Heart right ventricle (tissue), 16 donors: Measurements from ENCODE around the gene DIAPH1. TPM values are rescaled to one million over a fixed set of nuclear protein-coding genes. Genes with fewer than 3 reads are reported as not detected.

Experiments used
- ATAC-seq, 8 donors: fragments of 200-7000 bp; cut with Tn5 transposase; one replicate each; pipeline ENCODE4 v1.9.1; 2020; ENCODE audit warnings: mild to moderate bottlenecking in 8 of 8, moderate library complexity in 8 of 8, moderate number of reproducible peaks in 1 of 8
- DNase-seq, 2 donors: peaks; one replicate each; pipeline ENCODE4 v3.0.0-alpha.2; 2020
- H3K27ac ChIP-seq, 10 donors: fragments of 200-600 bp; sonication (generic) in 2 of 10; one replicate each; pipeline versions ENCODE4 v1.5.0 to v1.8.0; 2020 to 2022; ENCODE audit warnings: mild to moderate bottlenecking in 3 of 10
- H3K27me3 ChIP-seq, 7 donors: fragments of 200-600 bp; one replicate each; pipeline ENCODE4 v1.8.0; 2021 to 2022; ENCODE audit warnings: mild to moderate bottlenecking in 2 of 7
- H3K36me3 ChIP-seq, 9 donors: fragments of 200-600 bp; sonication (generic) in 1 of 9; one replicate each; pipeline versions ENCODE4 v1.5.0 to v1.8.0; 2020 to 2022; ENCODE audit warnings: mild to moderate bottlenecking in 2 of 9
- H3K4me1 ChIP-seq, 9 donors: fragments of 200-600 bp; sonication (generic) in 1 of 9; one replicate each; pipeline versions ENCODE4 v1.5.0 to v1.8.0; 2020 to 2022; ENCODE audit warnings: mild to moderate bottlenecking in 4 of 9
- H3K4me3 ChIP-seq, 10 donors: fragments of 200-600 bp; sonication (generic) in 2 of 10; one replicate each; pipeline versions ENCODE4 v1.5.0 to v1.8.0; 2020 to 2022; ENCODE audit warnings: mild to moderate bottlenecking in 7 of 10, moderate library complexity in 2 of 10
- H3K9me3 ChIP-seq, 11 donors: fragments of 200-600 bp in 10 of 11; sonication (generic) in 2 of 11; one replicate each; pipeline versions ENCODE4 v1.5.0 to v1.8.0; 2013 to 2022; ENCODE audit warnings: mild to moderate bottlenecking in 2 of 11, control low read depth in 1 of 11, moderate library complexity in 1 of 11
- WGBS, 2 donors: extraction: QIAGEN DNeasy Blood & Tissue Kit; methylation state at CpG; one replicate each; pipeline ENCODE4 v1.1.7; 2013; ENCODE audit warnings: inconsistent platforms in 1 of 2; 5-methylcytosine and 5-hydroxymethylcytosine counted together
- intact Hi-C, 10 donors: fragments of 100-400 bp; cut with DNase I; formaldehyde crosslinking; loops; one replicate each; pipeline versions ENCODE4 v1.11.1 to v1.14.2; 2022
- polyA plus RNA-seq, 2 donors: library from polyadenylated mRNA; stranded (reverse); fragments of 200-250 nt; gene quantifications; one replicate each; pipeline ENCODE4 v1.2.3, GENCODE V29; 2013
- total RNA-seq, 10 donors: library from RNA; stranded (reverse); fragmentation: NEBNext Ultra II Directional in 3 of 10; extraction: Animal tissue kit (Norgen Biotek cat#: 25700) in 3 of 10; gene quantifications; one replicate each; pipeline versions ENCODE4 v1.2.1 to v1.2.4, GENCODE V29; 2021 to 2023
- TF ChIP-seq, protein P1 (sequence below), 9 donors: fragments of 200-600 bp; sonication (generic) in 2 of 9; IDR thresholded peaks; one replicate each; pipeline versions ENCODE4 v1.5.0 to v1.8.0; 2021 to 2022; ENCODE audit warnings: antibody characterized with exemption in 9 of 9, mild to moderate bottlenecking in 5 of 9, moderate library complexity in 1 of 9
- donor health status: Arrhythmogenic right ventricular cardiomyopathy.
- donor health status: ischemic (EF 13 %, LVEDD 7.1; RV severe dilation, severe dysfunction).
- donor health status: healthy with polysubstance abuse.
- donor health status: DM: no; HTN: yes; CAD: no.
- donor health status: DM: no; HTN: no; CAD: no.
- donor health status: ischemic (EF 25% LVEDD 6.9; RV normal size, moderate dysfunction).
- donor health status: ischemic (EF 25% LVEDD 5.7; RV mildly dilated, moderate dysfunction).
- donor health status: healthy.
- donor health status: DM: yes; HTN: yes; CAD: no.
- donor health status: Ischemic cardiomyopathy.
- donor health status: ischemic (EF 35%, LVEDD 5.7; RV mildly dilated, moderate dysfunction).
- donor health status: nonischemic (EF 11% LVEDD 7.7; RV severe dilation, severe dysfunction).
- donor health status: DM: yes; HTN: yes; CAD: no.
- donor health status: PGD.
- donor health status: ischemic (EF 29% LVEDD 5.4; RV normal size, mild dysfunction).
- donor health status: nonischemic (EF 23%, LVEDD 6.1; RV moderate dilation, normal function).

The DIAPH1 gene
- total and polyA plus RNA-seq, 12 donors: 27.3 to 93.2 (median 45.6) TPM

- Histone ChIP-seq H3K27me3 (peaks cover 0 to 69% (median 0%) of the 10 kb centered on the region in 7 donors), H3K36me3 (peaks cover 0 to 60% (median 11%) of the 10 kb centered on the region in 9 donors), H3K4me1 (peaks cover 10 to 76% (median 46%) of the 10 kb centered on the region in 9 donors), H3K27ac (peak within 1 kb of the TSS in 2 of 10 donors; percentile 15 to 19), H3K4me3 (no peak within 1 kb of the TSS), H3K9me3 (no peaks in the 10 kb centered on the region)
- ATAC-seq: peak in 2 of 8 donors; percentile 10 to 18
- TF ChIP-seq, protein P1, sequence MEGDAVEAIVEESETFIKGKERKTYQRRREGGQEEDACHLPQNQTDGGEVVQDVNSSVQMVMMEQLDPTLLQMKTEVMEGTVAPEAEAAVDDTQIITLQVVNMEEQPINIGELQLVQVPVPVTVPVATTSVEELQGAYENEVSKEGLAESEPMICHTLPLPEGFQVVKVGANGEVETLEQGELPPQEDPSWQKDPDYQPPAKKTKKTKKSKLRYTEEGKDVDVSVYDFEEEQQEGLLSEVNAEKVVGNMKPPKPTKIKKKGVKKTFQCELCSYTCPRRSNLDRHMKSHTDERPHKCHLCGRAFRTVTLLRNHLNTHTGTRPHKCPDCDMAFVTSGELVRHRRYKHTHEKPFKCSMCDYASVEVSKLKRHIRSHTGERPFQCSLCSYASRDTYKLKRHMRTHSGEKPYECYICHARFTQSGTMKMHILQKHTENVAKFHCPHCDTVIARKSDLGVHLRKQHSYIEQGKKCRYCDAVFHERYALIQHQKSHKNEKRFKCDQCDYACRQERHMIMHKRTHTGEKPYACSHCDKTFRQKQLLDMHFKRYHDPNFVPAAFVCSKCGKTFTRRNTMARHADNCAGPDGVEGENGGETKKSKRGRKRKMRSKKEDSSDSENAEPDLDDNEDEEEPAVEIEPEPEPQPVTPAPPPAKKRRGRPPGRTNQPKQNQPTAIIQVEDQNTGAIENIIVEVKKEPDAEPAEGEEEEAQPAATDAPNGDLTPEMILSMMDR (IDR thresholded peaks at IDR 0.05): no peak
- no peak for DNase-seq
- WGBS, 2 donors: 58 to 67% methylated on average over 14 of the region's 14 CpGs
- intact Hi-C loops: no loop called here
Measured at GRCh38 chr5:141488591-141489561, 129.9 kb downstream of the DIAPH1 start, which contains the start of gene PCDHGC5. Gene PCDHGC5 (plus strand): TSS chr5:141489081. CDS start chr5:141489241, 160 bp downstream.

DNA sequence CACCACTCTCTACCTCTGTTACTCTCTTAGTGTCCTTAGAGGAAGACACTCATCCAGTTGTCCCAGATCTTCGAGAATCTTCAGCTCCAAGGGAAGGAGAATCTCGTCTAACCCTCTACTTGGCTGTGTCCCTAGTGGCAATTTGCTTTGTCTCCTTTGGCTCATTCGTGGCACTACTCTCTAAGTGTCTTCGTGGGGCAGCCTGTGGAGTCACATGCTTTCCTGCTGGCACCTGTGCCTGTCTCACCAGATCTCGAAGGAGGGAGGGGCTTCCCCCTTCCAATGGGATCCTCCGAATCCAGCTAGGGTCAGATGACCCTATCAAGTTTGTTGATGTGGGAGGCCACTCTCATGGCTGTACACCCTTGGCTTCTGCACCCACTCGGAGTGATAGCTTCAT is 131.7 kb downstream of the DIAPH1 start:
- ATAC-seq: no peak
- peaks cover 0 to 62% (median 0%) of the 10 kb centered on the region in 7 donors for H3K27me3 ChIP-seq
- peaks cover 0 to 57% (median 11%) of the 10 kb centered on the region in 9 donors for H3K36me3 ChIP-seq
- intact Hi-C loops: no loop called here
- no peak overlapping the region for H3K27ac ChIP-seq
- 71 to 77% methylated on average over 7 of the region's 7 CpGs for WGBS, 2 donors
- no peak overlapping the region for H3K4me3 ChIP-seq
- TF ChIP-seq, protein P1 (IDR thresholded peaks at IDR 0.05): no peak
- DNase-seq: no peak
- no peaks in the 10 kb centered on the region for H3K9me3 ChIP-seq
- peaks cover under 1 to 76% (median 43%) of the 10 kb centered on the region in 9 donors for H3K4me1 ChIP-seq

GRCh38 chr5:141486091-141486490 is 132.7 kb downstream of the DIAPH1 start:
- no peak for DNase-seq
- H3K27me3 ChIP-seq: peaks cover 0 to 51% (median 0%) of the 10 kb centered on the region in 7 donors
- TF ChIP-seq, protein P1 (IDR thresholded peaks at IDR 0.05): no peak
- intact Hi-C loops: no loop called here
- H3K9me3 ChIP-seq: no peaks in the 10 kb centered on the region
- H3K4me1 ChIP-seq: peaks cover 0 to 84% (median 40%) of the 10 kb centered on the region in 9 donors
- ATAC-seq: no peak
- 85% methylated on average over 9 of the region's 9 CpGs for WGBS, 2 donors
- H3K4me3 ChIP-seq: no peak overlapping the region
- peaks cover 0 to 46% (median 11%) of the 10 kb centered on the region in 9 donors for H3K36me3 ChIP-seq
- no peak overlapping the region for H3K27ac ChIP-seq

GRCh38 chr5:141485321-141486055 is 133.3 kb downstream of the DIAPH1 start:
- peak in 3 of 8 donors; percentile 12 to 20 (median 17) for ATAC-seq
- H3K27me3 ChIP-seq: peaks cover 0 to 45% (median 0%) of the 10 kb centered on the region in 7 donors
- no peaks in the 10 kb centered on the region for H3K9me3 ChIP-seq
- no peak for DNase-seq
- H3K27ac ChIP-seq: peak overlapping the region in 2 of 10 donors; percentile 4 to 31
- H3K4me3 ChIP-seq: peak overlapping the region in 9 of 10 donors; percentile 18 to 48 (median 45)
- intact Hi-C loops: no loop called here
- peaks cover 0 to 40% (median 11%) of the 10 kb centered on the region in 9 donors for H3K36me3 ChIP-seq
- 51% methylated on average over 38 of the region's 38 CpGs for WGBS, 2 donors
- TF ChIP-seq, protein P1 (IDR thresholded peaks at IDR 0.05): no peak
- peaks cover 0 to 90% (median 40%) of the 10 kb centered on the region in 9 donors for H3K4me1 ChIP-seq
